Upper lobe of left lung (tissue), 6 donors: ENCODE measurements around the gene ACSM3. TPM values are rescaled to one million over a fixed set of nuclear protein-coding genes. Genes with fewer than 3 reads are reported as not detected.
"Not testable (repeated sequence)": the region's sequence is repeated elsewhere in the genome, so short reads cannot be mapped to it uniquely, and the experiment has no call there.

Experiments used
- ATAC-seq, 2 donors: fragments of 200-7000 bp; cut with Tn5 transposase; one replicate each; pipeline ENCODE4 v1.9.1; 2022; ENCODE audit warnings: mild to moderate bottlenecking in 2 of 2, moderate library complexity in 2 of 2; ENCODE audit not compliant: low FRiP score in 2 of 2
- DNase-seq, 2 donors: peaks; one replicate each; pipeline ENCODE4 v3.0.0-alpha.2; 2019 to 2020
- H3K27ac ChIP-seq, 4 donors: fragments of 200-600 bp; sonication (generic); one replicate each; pipeline ENCODE4 v1.5.1; 2016 to 2019
- H3K27me3 ChIP-seq, 4 donors: fragments of 200-600 bp; sonication (generic); one replicate each; pipeline ENCODE4 v1.5.1; 2017 to 2019
- H3K36me3 ChIP-seq, 4 donors: fragments of 200-600 bp; sonication (generic); one replicate each; pipeline ENCODE4 v1.5.1; 2016 to 2019
- H3K4me1 ChIP-seq, 4 donors: fragments of 200-600 bp; sonication (generic); one replicate each; pipeline ENCODE4 v1.5.1; 2018 to 2019
- H3K4me3 ChIP-seq, 4 donors: fragments of 200-600 bp; sonication (generic); one replicate each; pipeline ENCODE4 v1.5.1; 2017 to 2019; ENCODE audit warnings: mild to moderate bottlenecking in 2 of 4, moderate library complexity in 1 of 4
- H3K9me3 ChIP-seq, 4 donors: fragments of 200-600 bp; sonication (generic); one replicate each; pipeline ENCODE4 v1.5.1; 2018 to 2019
- CTCF ChIP-seq, 6 experiments: fragments of 450-650 bp in 4 of 6; fragments of 200-600 bp in 2 of 6; sonication (generic) in 2 of 6; IDR thresholded peaks; one replicate each; pipeline ENCODE4 v1.5.1; 2016 to 2019; ENCODE audit warnings: antibody characterized with exemption in 6 of 6
- EP300 ChIP-seq, 4 donors: sonication (generic); formaldehyde crosslinking; IDR thresholded peaks; one replicate each; pipeline ENCODE4 v1.5.1; 2017; ENCODE audit warnings: antibody characterized with exemption in 4 of 4, control low read depth in 2 of 4
- POLR2A ChIP-seq, 4 donors: fragments of 450-650 bp; IDR thresholded peaks; one replicate each; pipeline ENCODE4 v1.5.1; 2016 to 2017; ENCODE audit warnings: antibody characterized with exemption in 4 of 4, mild to moderate bottlenecking in 2 of 4
- POLR2AphosphoS5 ChIP-seq, 2 donors: sonication (generic); formaldehyde crosslinking; IDR thresholded peaks; one replicate each; pipeline ENCODE4 v1.5.1; 2017; ENCODE audit warnings: antibody characterized with exemption in 2 of 2
- WGBS, 2 donors: methylation state at CpG; one replicate each; pipeline ENCODE4 v1.1.5; 2017 to 2018; 5-methylcytosine and 5-hydroxymethylcytosine counted together
- total RNA-seq, 6 donors: library from RNA; depleted of rRNA in 4 of 6; stranded (reverse); fragments of >200 nt in 4 of 6; gene quantifications; one replicate each; pipeline versions ENCODE4 v1.1.0 to v1.2.1, GENCODE V29; 2016 to 2021
- donor health status: DM: no; HTN: no; CAD: no; lungs with moderate emphysema.
- donor health status: DM: no; HTN: yes; CAD: no; lungs with severe emphysema.

Gene ACSM3
- total RNA-seq = 10 to 100 TPM in 5 of 6 donors, 1 to 10 TPM in 1; 8.5 to 28.6 (median 15.9) TPM

GRCh38 chr16:20763461-20764232, at the start of gene ACSM3:
Gene ACSM3, plus strand, starts transcription at chr16:20764014. Its CDS starts 6,021 bp downstream, at chr16:20770035.
- Histone ChIP-seq H3K9me3 (no peaks in the 10 kb centered on the region), H3K36me3 (no peaks in the 10 kb centered on the region), H3K4me3 (peak within 1 kb of the TSS in 3 of 4 donors; percentile 31 to 48 (median 36)), H3K27ac (peak within 1 kb of the TSS; percentile 62 to 82 (median 68)), H3K4me1 (peaks cover 0 to 7% (median 3%) of the 10 kb centered on the region in 4 donors), H3K27me3 (no peaks in the 10 kb centered on the region)
- ATAC-seq (peak; percentile 97 to 98), DNase-seq (peak in 1 of 2 donors; percentile 88)
- 19 to 20% methylated on average over 10 of the region's 10 CpGs for WGBS, 2 donors
- peak in 2 of 4 donors; percentile 33 to 50 for TF ChIP-seq EP300 (IDR thresholded peaks at IDR 0.05)
- TF ChIP-seq POLR2AphosphoS5 (IDR thresholded peaks at IDR 0.05) = peak in 1 of 2 donors; percentile 26
- peak in 1 of 4 donors; percentile 38 for TF ChIP-seq POLR2A (IDR thresholded peaks at IDR 0.05)
- TF ChIP-seq CTCF (IDR thresholded peaks at IDR 0.05) = no peak

- H3K9me3 ChIP-seq, H3K4me3 ChIP-seq, H3K4me1 ChIP-seq, DNase-seq, H3K27me3 ChIP-seq, H3K27ac ChIP-seq, ATAC-seq, H3K36me3 ChIP-seq: not testable (repeated sequence)
These were observed 46.1 kb upstream of the ACSM3 start for GRCh38 chr16:20717718-20718117.

GRCh38 chr16:20720251-20720650, 43.6 kb upstream of the ACSM3 start:
- H3K27me3 ChIP-seq = no peaks in the 10 kb centered on the region
- H3K27ac ChIP-seq = no peak overlapping the region
- no peak overlapping the region for H3K4me3 ChIP-seq
- TF ChIP-seq POLR2AphosphoS5 (IDR thresholded peaks at IDR 0.05) (no peak), EP300 (IDR thresholded peaks at IDR 0.05) (no peak), POLR2A (IDR thresholded peaks at IDR 0.05) (no peak)
- 97 to 100% methylated on average over 4 of the region's 4 CpGs for WGBS, 2 donors
- H3K36me3 ChIP-seq = no peaks in the 10 kb centered on the region
- DNase-seq (no peak), ATAC-seq (no peak)
- H3K9me3 ChIP-seq = no peaks in the 10 kb centered on the region
- H3K4me1 ChIP-seq = no peaks in the 10 kb centered on the region

- peak; percentile 17 to 80 for ATAC-seq
- H3K27ac ChIP-seq = no peak overlapping the region
These were observed 37.2 kb upstream of the ACSM3 start for GRCh38 chr16:20726661-20727060.

GRCh38 chr16:20727181-20727580, 36.6 kb upstream of the ACSM3 start:
- ATAC-seq (peak in 1 of 2 donors; percentile 49), DNase-seq (no peak)
- WGBS, 2 donors = 68 to 71% methylated on average over 3 of the region's 3 CpGs
- Histone ChIP-seq H3K27ac (peak overlapping the region in 1 of 4 donors; percentile 20), H3K27me3 (no peaks in the 10 kb centered on the region), H3K9me3 (no peaks in the 10 kb centered on the region), H3K4me3 (no peak overlapping the region), H3K36me3 (no peaks in the 10 kb centered on the region), H3K4me1 (peaks cover 0 to 4% (median 0%) of the 10 kb centered on the region in 4 donors)
- TF ChIP-seq POLR2A (IDR thresholded peaks at IDR 0.05) = no peak
- TF ChIP-seq CTCF (IDR thresholded peaks at IDR 0.05) = no peak
- TF ChIP-seq EP300 (IDR thresholded peaks at IDR 0.05) = no peak
- TF ChIP-seq POLR2AphosphoS5 (IDR thresholded peaks at IDR 0.05) = no peak

More at GRCh38 chr16:20726661-20727060, 37.2 kb upstream of the ACSM3 start:
- Histone ChIP-seq H3K4me1 (peaks cover 0 to 4% (median 0%) of the 10 kb centered on the region in 4 donors), H3K36me3 (no peaks in the 10 kb centered on the region), H3K4me3 (no peak overlapping the region), H3K27me3 (no peaks in the 10 kb centered on the region), H3K9me3 (no peaks in the 10 kb centered on the region)
- DNase-seq = no peak
- TF ChIP-seq EP300 (IDR thresholded peaks at IDR 0.05) = no peak
- peak in 1 of 2 donors; percentile 6 for TF ChIP-seq POLR2AphosphoS5 (IDR thresholded peaks at IDR 0.05)

GRCh38 chr16:20729141-20729540, 34.7 kb upstream of the ACSM3 start:
- H3K27ac ChIP-seq = no peak overlapping the region
- H3K4me3 ChIP-seq = no peak overlapping the region
- TF ChIP-seq EP300 (IDR thresholded peaks at IDR 0.05) (no peak), POLR2A (IDR thresholded peaks at IDR 0.05) (no peak), CTCF (IDR thresholded peaks at IDR 0.05) (no peak), POLR2AphosphoS5 (IDR thresholded peaks at IDR 0.05) (no peak)
- DNase-seq = no peak
- H3K9me3 ChIP-seq = no peaks in the 10 kb centered on the region
- H3K27me3 ChIP-seq = no peaks in the 10 kb centered on the region
- peaks cover 0 to 4% (median 0%) of the 10 kb centered on the region in 4 donors for H3K4me1 ChIP-seq
- ATAC-seq = no peak
- WGBS, 2 donors = 80 to 83% methylated on average over 3 of the region's 3 CpGs
- H3K36me3 ChIP-seq = peaks cover 0 to 3% (median 0%) of the 10 kb centered on the region in 4 donors
